NCI-H526 (cell line): ENCODE measurements around the gene GART.

ENCODE experiments used
- DNase-seq, 2 experiments: peaks; one replicate each; lab custom pipeline; 2025; lab: John Stamatoyannopoulos, UW

The GART gene

GRCh38 chr21:33461538-33462250 lies 80.2 kb downstream of the GART start:
- DNase-seq = no peak

GRCh38 chr21:33458861-33459260 lies 83.1 kb downstream of the GART start:
- DNase-seq = no peak

- no peak for DNase-seq
Observed at GRCh38 chr21:33455686-33456446, 86.1 kb downstream of the GART start.
